K562 (cell line): ENCODE results near the gene LRRK2. TPM values are rescaled to one million over a fixed set of nuclear protein-coding genes. Genes with fewer than 3 reads are reported as not detected.

Source experiments
- ATAC-seq: fragments of 200-7000 bp; cut with Tn5 transposase; 3 replicates; pipeline ENCODE4 v1.9.1; 2020; ENCODE audit warnings: moderate library complexity
- BruUV-seq: library from RNA; stranded (reverse); fragments of 400-500 nt; replicated peaks from 2 replicates; lab custom pipeline; 2021; lab: Mats Ljungman, UMichigan
- CTCF ChIA-PET: fragments of 300-600 bp; formaldehyde crosslinking; extraction: SDS; loops from one replicate; lab custom pipeline; 2021; ENCODE audit warnings: low intra/inter-chr PET ratio; lab: Yijun Ruan, JAX
- POLR2A ChIA-PET: fragments of 300-600, 350-650 bp; sonication (Branson Sonifier 250); formaldehyde crosslinking; extraction: SDS; loops from one replicate; lab custom pipeline; 2021; ENCODE audit warnings: antibody characterized with exemption, inconsistent platforms; lab: Yijun Ruan, JAX
- DNase-seq, 4 experiments: peaks; one replicate each; pipeline versions ENCODE4 v3.0.0 to v3.0.0-alpha.2; 2011 to 2018; ENCODE audit warnings: low spot score in 3 of 4, mixed read lengths in 3 of 4; ENCODE audit errors: extremely low read depth in 1 of 4
- FAIRE-seq: peaks from 2 replicates; lab custom pipeline; 2011; peaks lifted over from hg19 to GRCh38; lab: Jason Lieb, UNC
- H2AFZ ChIP-seq: 2 replicates; pipeline ENCODE4 v1.6.0; 2011; ENCODE audit warnings: low read depth, low read length, control low read depth, inconsistent platforms
- H3K27ac ChIP-seq: fragments of 200-600 bp; 3 replicates; pipeline ENCODE4 v1.8.0; 2011; ENCODE audit warnings: low read depth, mild to moderate bottlenecking, control low read depth, inconsistent platforms, low read length, moderate library complexity, mixed read lengths; ENCODE audit errors: extremely low read depth
- H3K27me3 ChIP-seq, 2 experiments: fragments of 300-600 bp in 1 of 2; 2 replicates in 1 of 2; 3 replicates in 1 of 2; pipeline versions ENCODE4 v1.6.0 to v1.8.0; 2011; ENCODE audit warnings: inconsistent platforms in 2 of 2, low read length in 2 of 2, mild to moderate bottlenecking in 1 of 2, mixed read lengths in 1 of 2, moderate library complexity in 1 of 2; ENCODE audit not compliant: control insufficient read depth in 2 of 2, insufficient read depth in 2 of 2
- H3K36me3 ChIP-seq: fragments of 300-600 bp; 3 replicates; pipeline ENCODE4 v1.8.0; 2011; ENCODE audit warnings: mild to moderate bottlenecking, low read length, inconsistent platforms; ENCODE audit not compliant: control insufficient read depth, insufficient read depth
- H3K4me1 ChIP-seq, 2 experiments: fragments of 200-600 bp in 1 of 2; replicated peaks in 1 of 2; 2 replicates in 1 of 2; 3 replicates in 1 of 2; pipeline versions ENCODE4 v1.5.1 to v1.8.0; 2011; ENCODE audit warnings: inconsistent platforms in 2 of 2, low read length in 2 of 2, mild to moderate bottlenecking in 1 of 2, mixed read lengths in 1 of 2, moderate library complexity in 1 of 2; ENCODE audit not compliant: control insufficient read depth in 2 of 2, insufficient read depth in 2 of 2
- H3K4me2 ChIP-seq: 2 replicates; pipeline ENCODE4 v1.6.1; 2011; ENCODE audit warnings: low read length, control low read depth, inconsistent platforms, mixed read lengths; ENCODE audit not compliant: insufficient read depth
- H3K4me3 ChIP-seq: fragments of 200-600 bp; sonication (generic), shearing (Covaris generic); 2 replicates; pipeline ENCODE4 v1.5.1; 2016; ENCODE audit warnings: control low read depth, inconsistent platforms
- H3K79me2 ChIP-seq: fragments of 200-600 bp; 3 replicates; pipeline ENCODE4 v1.8.0; 2011; ENCODE audit warnings: low read length, inconsistent platforms; ENCODE audit not compliant: control insufficient read depth, insufficient read depth
- H3K9ac ChIP-seq, 2 experiments: 2 replicates each; pipeline versions ENCODE4 v1.6.0 to v1.6.1; 2011; ENCODE audit warnings: low read depth in 2 of 2, low read length in 2 of 2, control low read depth in 1 of 2, inconsistent platforms in 1 of 2, mild to moderate bottlenecking in 1 of 2, mixed read lengths in 1 of 2; ENCODE audit not compliant: insufficient read depth in 1 of 2
- H3K9me1 ChIP-seq: one replicate; pipeline ENCODE4 v1.6.0; 2011; ENCODE audit warnings: inconsistent platforms, mild to moderate bottlenecking, low read length, moderate library complexity; ENCODE audit not compliant: control insufficient read depth, insufficient read depth
- H3K9me3 ChIP-seq: replicated peaks from 2 replicates; pipeline ENCODE4 v1.5.1; 2011; ENCODE audit warnings: low read depth, low read length, inconsistent platforms; ENCODE audit not compliant: control insufficient read depth, insufficient read depth
- H4K20me1 ChIP-seq: replicated peaks from 2 replicates; pipeline ENCODE4 v1.6.1; 2011; ENCODE audit warnings: low read length, inconsistent platforms, mixed read lengths; ENCODE audit not compliant: control insufficient read depth, insufficient read depth
- ARID2 ChIP-seq: fragments of 450-650 bp; IDR thresholded peaks from 2 replicates; pipeline ENCODE4 v1.6.1; 2017; ENCODE audit warnings: antibody characterized with exemption, mild to moderate bottlenecking
- ARID4B ChIP-seq: sonication (generic); formaldehyde crosslinking; IDR thresholded peaks from 2 replicates; pipeline ENCODE4 v1.8.0; 2022; ENCODE audit warnings: mild to moderate bottlenecking, missing genetic modification reagents
- NKRF ChIP-seq: fragments of 450-650 bp; IDR thresholded peaks from 2 replicates; pipeline ENCODE4 v1.6.1; 2016; ENCODE audit warnings: borderline replicate concordance
- NR1H2 ChIP-seq: sonication (generic); formaldehyde crosslinking; IDR thresholded peaks from 2 replicates; pipeline ENCODE4 v1.4.0; 2020; ENCODE audit warnings: mild to moderate bottlenecking, missing genetic modification reagents
- RFX7 ChIP-seq: fragments of 250-450 bp; sonication (Bioruptor Pico); IDR thresholded peaks from 2 replicates; pipeline ENCODE4 v1.5.1; 2021; ENCODE audit warnings: mild to moderate bottlenecking
- ZBTB33 ChIP-seq: sonication (generic); formaldehyde crosslinking; IDR thresholded peaks from 2 replicates; pipeline ENCODE4 v1.8.1; 2023; ENCODE audit warnings: mild to moderate bottlenecking, missing genetic modification reagents
- ZNF140 ChIP-seq: fragments of 250-450 bp; sonication (Bioruptor Pico); IDR thresholded peaks from 2 replicates; pipeline ENCODE4 v1.8.0; 2021; ENCODE audit warnings: moderate library complexity, mild to moderate bottlenecking, inconsistent platforms
- ZNF175 ChIP-seq: fragments of 200-800 bp; sonication (Bioruptor generic); IDR thresholded peaks from 2 replicates; pipeline ENCODE4 v1.6.1; 2016; ENCODE audit warnings: low read depth, mild to moderate bottlenecking, missing genetic modification characterization, missing compliant biosample characterization
- WGBS: fragments of 100-300 bp; shearing (Covaris generic); methylation state at CpG from one replicate; pipeline ENCODE4 v1.1.6; 2016; ENCODE audit warnings: low coverage, mixed read lengths; ENCODE audit not compliant: insufficient coverage; ENCODE audit errors: missing lambda C conversion rate; 5-methylcytosine and 5-hydroxymethylcytosine counted together
- in situ Hi-C: fragments of 300-500 bp; cut with MboI; formaldehyde crosslinking; loops from 4 replicates; pipeline ENCODE4 v1.15.0; 2018; ENCODE audit warnings: inconsistent platforms, mixed read lengths
- intact Hi-C: fragments of 100-400 bp; cut with micrococcal nuclease; formaldehyde crosslinking; loops from 2 replicates; pipeline ENCODE4 v1.14.2; 2022
- polyA plus RNA-seq, 8 experiments: library from polyadenylated mRNA; depleted of rRNA in 4 of 8; stranded (reverse) in 5 of 8; unstranded in 3 of 8; fragments of >200 nt; fragmentation: Nextera tagmentation in 2 of 8; fragmentation: Illumina TruSeq in 1 of 8; extraction: Ambion mirVana in 2 of 8; extraction: Trizol in 1 of 8; gene quantifications; 2 replicates each; pipeline versions ENCODE4 v1.2.1 to v1.2.3, GENCODE V29; 2011 to 2014; ENCODE audit warnings: inconsistent platforms in 1 of 8, missing spikeins in 1 of 8
- total RNA-seq, 7 experiments: library from RNA; depleted of rRNA in 6 of 7; stranded (reverse); fragments of >200 nt in 6 of 7; fragmentation: Illumina TruSeq in 2 of 7; extraction: Trizol in 2 of 7; gene quantifications; 2 replicates each; pipeline versions ENCODE4 v1.2.1 to v1.2.3, GENCODE V29; 2011 to 2021; ENCODE audit warnings: low replicate concordance in 1 of 7

LRRK2 gene
- total and polyA plus RNA-seq, 9 of the 15 experiments (the other 6 are each of a cell fraction or from before 2014, with no cell fraction given) = 0.03 to 0.89 (median 0.31) TPM

- TF ChIP-seq ARID4B (CRISPR knock-in tag) = no peak
Measured at GRCh38 chr12:40194846-40195245, 30.0 kb upstream of the LRRK2 start (continued).

GRCh38 chr12:40197590-40197989, 27.2 kb upstream of the LRRK2 start:
- POLR2A ChIA-PET = no interaction called here
- no peaks in the 10 kb centered on the region; the same call in 1 of the 2 replicates for H3K9me3 ChIP-seq
- in situ Hi-C loops = no loop called here
- no peak overlapping the region for H3K27ac ChIP-seq
- H4K20me1 ChIP-seq = no peaks in the 10 kb centered on the region
- DNase-seq (no peak), FAIRE-seq (no peak), ATAC-seq (no peak)
- no peaks in the 10 kb centered on the region for H3K4me1 ChIP-seq
- H3K79me2 ChIP-seq = no peaks in the 10 kb centered on the region
- H3K36me3 ChIP-seq = no peaks in the 10 kb centered on the region
- CTCF ChIA-PET = no interaction called here
- H3K9ac ChIP-seq = no peak overlapping the region
- no TSS peak for BruUV-seq
- H2AFZ ChIP-seq = no peak overlapping the region
- no peak overlapping the region for H3K4me2 ChIP-seq
- H3K9me1 ChIP-seq = no peaks in the 10 kb centered on the region
- 6% methylated on average over 4 of the region's 4 CpGs for WGBS
- intact Hi-C loops = loop anchor here (10.0 kb wide), 1 partner anchor 107 kb away; no protein-coding TSS in a partner anchor
- TF ChIP-seq ZNF175 (CRISPR knock-in tag) = no peak
- TF ChIP-seq ARID2 = no peak
- TF ChIP-seq NR1H2 (CRISPR knock-in tag) = no peak
- TF ChIP-seq NKRF = no peak
- no peak for TF ChIP-seq ZNF140 (CRISPR knock-in tag)
- no peak for TF ChIP-seq ZBTB33 (CRISPR knock-in tag)
- no peak for TF ChIP-seq RFX7 (CRISPR knock-in tag)
- H3K4me3 ChIP-seq = no peak overlapping the region
- no peaks in the 10 kb centered on the region for H3K27me3 ChIP-seq
